ENCODE results near the gene KDM5B. TPM values are rescaled to one million over a fixed set of nuclear protein-coding genes. Genes with fewer than 3 reads are reported as not detected.
"Not testable (repeated sequence)": the region's sequence is repeated elsewhere in the genome, so short reads cannot be mapped to it uniquely, and the experiment has no call there.

KDM5B gene
- total RNA-seq, 1 donor from 2014 or later = 126 TPM

GRCh38 chr1:202750024-202750423, 58.2 kb downstream of the KDM5B start:
- no peak for DNase-seq (ENCODE audit: low spot score)
- Mint-ChIP-seq H3K4me1 (ENCODE audit: low read depth) (no peaks in the 10 kb centered on the region), H3K4me3 (ENCODE audit: unreplicated experiment) (no peak overlapping the region), H3K36me3 (ENCODE audit: low read depth) (peaks cover 41% of the 10 kb centered on the region), H3K27ac (ENCODE audit: unreplicated experiment) (no peak overlapping the region), H3K27me3 (ENCODE audit: low read depth) (no peaks in the 10 kb centered on the region), H3K9me3 (ENCODE audit: low read depth) (peaks cover under 1% of the 10 kb centered on the region)
- TF ChIP-seq CTCF (IDR thresholded peaks at IDR 0.05) = no peak

DNA sequence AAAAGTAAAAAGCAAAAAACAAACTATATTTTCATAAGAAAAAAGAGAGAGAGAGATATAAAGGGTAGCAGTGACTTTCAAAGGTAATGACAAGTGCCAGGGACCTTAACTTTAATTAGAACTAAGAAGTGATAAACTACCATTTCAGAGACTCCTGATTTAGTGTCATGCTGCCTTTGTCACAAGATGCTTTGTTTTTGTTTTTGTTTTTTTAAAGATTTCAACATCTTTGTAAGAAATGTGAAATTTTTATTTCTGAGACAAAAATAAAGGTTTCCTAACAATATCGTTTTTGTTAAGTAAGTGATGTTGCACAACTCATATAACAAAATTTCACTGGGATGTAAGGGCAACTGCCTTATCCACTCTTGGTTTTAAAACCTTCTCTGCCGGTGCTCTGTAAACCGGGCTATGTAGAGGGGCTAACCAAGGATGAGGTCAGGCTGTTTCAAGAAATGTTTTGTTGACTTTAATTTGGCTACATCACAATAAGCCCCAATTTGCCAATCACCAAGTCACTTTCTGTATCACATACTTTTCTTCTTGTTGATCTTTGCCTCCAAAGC, 62.8 kb downstream of the KDM5B start:
- H3K4me3 Mint-ChIP-seq (ENCODE audit: unreplicated experiment) = no peak overlapping the region
- H3K27ac Mint-ChIP-seq (ENCODE audit: unreplicated experiment) = no peak overlapping the region
- no peak for DNase-seq (ENCODE audit: low spot score)
- H3K36me3 Mint-ChIP-seq (ENCODE audit: low read depth) = peaks cover 53% of the 10 kb centered on the region
- no peaks in the 10 kb centered on the region for H3K4me1 Mint-ChIP-seq (ENCODE audit: low read depth)
- no peak for TF ChIP-seq CTCF (IDR thresholded peaks at IDR 0.05)
- no peaks in the 10 kb centered on the region for H3K27me3 Mint-ChIP-seq (ENCODE audit: low read depth)
- peaks cover 6% of the 10 kb centered on the region for H3K9me3 Mint-ChIP-seq (ENCODE audit: low read depth)

DNA sequence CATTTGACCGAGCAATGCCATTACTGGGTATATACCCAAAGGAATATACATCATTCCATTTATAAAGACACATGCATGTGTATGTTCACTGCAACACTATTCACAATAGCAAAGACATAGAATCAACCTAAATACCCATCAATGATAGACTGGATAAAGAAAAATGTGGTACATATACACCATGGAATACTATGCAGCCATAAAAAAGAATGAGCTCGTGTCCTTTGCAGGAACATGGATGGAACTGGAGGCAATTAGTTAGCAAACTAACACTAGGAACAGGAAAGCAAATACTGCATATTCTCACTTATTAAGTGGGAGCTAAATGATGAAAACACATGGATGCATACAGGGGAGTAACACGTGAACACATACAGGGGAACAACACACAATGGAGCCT, 63.5 kb downstream of the KDM5B start:
- H3K27ac Mint-ChIP-seq (ENCODE audit: unreplicated experiment); H3K4me1 Mint-ChIP-seq (ENCODE audit: low read depth); H3K27me3 Mint-ChIP-seq (ENCODE audit: low read depth); H3K9me3 Mint-ChIP-seq (ENCODE audit: low read depth); H3K4me3 Mint-ChIP-seq (ENCODE audit: unreplicated experiment); DNase-seq (ENCODE audit: low spot score): not testable (repeated sequence)
- peaks cover 52% of the 10 kb centered on the region for H3K36me3 Mint-ChIP-seq (ENCODE audit: low read depth)

DNA sequence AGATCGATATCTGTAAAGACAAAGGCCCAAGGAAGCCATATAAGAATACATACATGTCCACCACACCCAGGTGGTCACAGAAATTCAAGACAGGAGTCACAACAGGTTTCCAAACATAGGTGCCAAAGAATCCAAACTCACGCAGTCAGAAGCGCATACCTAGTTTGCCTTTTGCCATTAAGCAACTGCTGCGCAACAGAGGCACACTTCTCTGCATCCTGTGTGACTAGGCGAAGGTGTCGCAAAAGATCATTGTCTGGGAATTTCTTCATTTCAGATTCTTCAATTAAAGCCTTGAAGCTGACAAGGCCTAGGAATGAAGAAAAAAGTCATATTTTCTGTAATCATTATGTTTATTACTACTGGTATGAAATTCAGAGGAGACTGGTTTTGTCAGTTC, 65.7 kb downstream of the KDM5B start:
- no peak overlapping the region for H3K27ac Mint-ChIP-seq (ENCODE audit: unreplicated experiment)
- peaks cover 51% of the 10 kb centered on the region for H3K36me3 Mint-ChIP-seq (ENCODE audit: low read depth)
- H3K4me3 Mint-ChIP-seq (ENCODE audit: unreplicated experiment) = no peak overlapping the region
- DNase-seq (ENCODE audit: low spot score) = no peak
- H3K27me3 Mint-ChIP-seq (ENCODE audit: low read depth) = no peaks in the 10 kb centered on the region
- no peak for TF ChIP-seq CTCF (IDR thresholded peaks at IDR 0.05)
- no peaks in the 10 kb centered on the region for H3K4me1 Mint-ChIP-seq (ENCODE audit: low read depth)
- H3K9me3 Mint-ChIP-seq (ENCODE audit: low read depth) = peaks cover 6% of the 10 kb centered on the region

DNA sequence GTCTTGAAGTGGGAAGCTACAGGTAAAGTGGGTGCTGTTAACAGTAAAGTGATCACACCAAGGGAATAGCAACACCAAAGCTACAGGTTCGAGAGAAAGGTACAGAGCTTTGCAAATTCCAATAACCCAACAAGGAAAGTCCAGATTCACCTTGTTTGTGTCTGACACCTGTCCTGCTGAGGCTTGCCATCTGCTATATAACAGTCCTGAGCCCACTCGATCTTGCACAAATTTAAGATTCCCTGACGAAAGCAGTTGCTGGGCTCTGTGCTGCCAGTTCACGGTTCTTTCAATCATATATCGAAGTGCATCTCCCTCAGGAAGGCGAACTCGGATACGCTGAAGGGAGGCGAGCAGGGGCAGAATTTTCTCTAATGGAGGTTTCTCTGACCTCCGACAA, 75.0 kb downstream of the KDM5B start:
- Mint-ChIP-seq H3K27ac (ENCODE audit: unreplicated experiment) (no peak overlapping the region), H3K36me3 (ENCODE audit: low read depth) (peaks cover 71% of the 10 kb centered on the region), H3K4me1 (ENCODE audit: low read depth) (peaks cover 4% of the 10 kb centered on the region), H3K27me3 (ENCODE audit: low read depth) (no peaks in the 10 kb centered on the region), H3K9me3 (ENCODE audit: low read depth) (no peaks in the 10 kb centered on the region), H3K4me3 (ENCODE audit: unreplicated experiment) (no peak overlapping the region)
- no peak for TF ChIP-seq CTCF (IDR thresholded peaks at IDR 0.05)
- no peak for DNase-seq (ENCODE audit: low spot score)

- Mint-ChIP-seq H3K27me3 (ENCODE audit: low read depth) (no peaks in the 10 kb centered on the region), H3K4me1 (ENCODE audit: low read depth) (no peaks in the 10 kb centered on the region), H3K27ac (ENCODE audit: unreplicated experiment) (peak overlapping the region; percentile 5), H3K4me3 (ENCODE audit: unreplicated experiment) (no peak overlapping the region), H3K36me3 (ENCODE audit: low read depth) (peaks cover 62% of the 10 kb centered on the region), H3K9me3 (ENCODE audit: low read depth) (no peaks in the 10 kb centered on the region)
- TF ChIP-seq CTCF (IDR thresholded peaks at IDR 0.05) = no peak
- DNase-seq (ENCODE audit: low spot score) = no peak
Measured at GRCh38 chr1:202728951-202729350, 79.3 kb downstream of the KDM5B start.

Data from chondrocyte (in vitro differentiated cells).